Caki2 (cell line): ENCODE data around the gene SART1. TPM values are rescaled to one million over a fixed set of nuclear protein-coding genes. Genes with fewer than 3 reads are reported as not detected.
"Not testable (repeated sequence)": the region's sequence is repeated elsewhere in the genome, so short reads cannot be mapped to it uniquely, and the experiment has no call there.

ENCODE experiments used
- DNase-seq: peaks from one replicate; pipeline ENCODE4 v3.0.0-alpha.2; 2015; ENCODE audit warnings: low read depth
- in situ Hi-C: cut with HindIII; loops from 2 replicates; pipeline ENCODE4 v1.10.0; 2016; ENCODE audit warnings: low sequenced_read_pairs, low pct_unique_long_range_greater_than_20kb, mixed read lengths
- total RNA-seq: library from RNA; depleted of rRNA; stranded (reverse); fragments of >200 nt; shearing (Covaris generic); gene quantifications from 2 replicates; pipeline ENCODE4 v1.2.3, GENCODE V29; 2014; ENCODE audit warnings: low replicate concordance

SART1 gene
- total RNA-seq, 1 experiment from 2014 or later, result 68.3 TPM

DNA sequence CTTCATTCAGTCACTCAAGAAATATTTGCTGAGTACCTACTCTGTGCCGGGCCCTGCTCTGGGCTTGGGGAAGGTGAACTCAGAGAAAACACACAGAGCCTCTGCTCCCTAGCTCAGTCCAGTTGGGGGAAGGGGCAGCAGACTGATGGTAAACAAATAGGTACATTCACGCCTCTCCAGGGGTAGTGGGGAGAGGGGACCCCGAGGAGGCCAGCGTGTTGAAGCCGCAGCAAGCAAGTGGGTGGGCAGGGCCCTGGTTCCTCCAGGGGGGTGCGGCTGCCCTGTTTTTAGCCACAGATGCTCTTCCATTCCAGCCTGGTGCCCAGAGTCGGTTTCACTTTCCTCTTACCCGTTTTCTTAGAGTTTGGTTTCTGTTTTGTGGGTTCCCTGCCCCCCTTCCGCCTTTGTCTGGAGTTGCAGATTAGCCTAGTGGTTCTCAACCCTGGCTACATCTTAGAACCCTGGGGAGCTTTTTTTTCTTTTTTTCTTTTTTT is 33.6 kb upstream of the SART1 start:
- no peak for DNase-seq
- in situ Hi-C loops, result no loop called here

DNA sequence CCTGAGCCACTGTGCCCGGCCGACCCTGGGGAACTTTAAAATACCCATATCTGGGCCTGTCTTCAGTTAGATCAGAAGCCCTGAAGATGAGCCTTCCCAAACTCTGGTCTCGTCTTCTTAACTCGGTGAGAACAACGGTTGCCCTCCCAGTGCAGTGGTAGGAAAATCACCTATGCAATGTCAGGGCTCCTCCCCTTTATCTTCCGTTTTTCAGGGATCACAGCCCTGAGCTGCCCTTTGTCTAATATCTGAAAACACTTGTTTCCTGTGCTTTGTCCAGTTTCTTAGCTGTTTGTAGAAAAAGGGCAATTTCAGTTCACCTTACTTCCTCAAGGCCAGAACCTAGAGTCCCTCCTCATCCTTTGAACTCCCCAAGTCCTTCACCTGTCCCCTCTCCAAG is 32.9 kb upstream of the SART1 start:
- DNase-seq, result no peak
- in situ Hi-C loops, result no loop called here

DNA sequence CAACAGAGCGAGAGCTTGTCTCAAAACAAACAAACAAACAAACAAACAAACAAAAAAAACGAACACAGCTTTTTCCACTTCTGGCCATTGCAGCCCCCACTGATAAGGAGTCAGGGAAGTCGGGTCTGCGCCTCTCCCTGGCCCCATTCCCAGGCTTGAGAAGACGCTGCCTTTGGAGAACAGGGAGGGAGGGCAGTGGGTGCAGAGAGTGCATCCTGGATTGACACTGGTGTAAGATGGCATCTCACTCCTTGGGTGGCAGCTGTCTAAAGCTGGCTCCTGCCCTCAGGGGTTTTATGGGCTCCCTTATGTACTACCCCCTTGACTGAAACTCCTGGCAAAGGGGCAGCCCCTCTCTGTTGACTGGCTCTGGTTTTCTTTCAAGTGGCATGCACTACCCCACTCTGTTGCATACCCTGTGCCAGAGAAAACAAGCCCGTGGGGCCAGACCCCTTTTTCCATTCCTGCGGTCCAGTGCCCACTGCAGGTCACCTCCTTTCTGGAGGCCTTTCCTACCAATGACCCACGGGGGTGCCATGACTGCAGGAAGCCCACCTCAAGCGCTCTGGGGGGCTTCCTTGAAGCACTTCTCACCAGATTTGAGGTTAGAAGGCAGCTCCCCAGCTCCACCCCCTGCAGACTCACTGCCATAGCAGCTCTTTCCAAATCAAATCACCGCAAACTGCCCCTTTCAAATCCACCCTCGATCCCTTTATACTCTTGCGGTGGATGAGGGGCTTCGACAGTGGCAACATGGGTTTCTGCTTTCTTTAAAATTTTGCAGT is 29.6 kb upstream of the SART1 start:
- in situ Hi-C loops, result no loop called here
- DNase-seq, result no peak

DNA sequence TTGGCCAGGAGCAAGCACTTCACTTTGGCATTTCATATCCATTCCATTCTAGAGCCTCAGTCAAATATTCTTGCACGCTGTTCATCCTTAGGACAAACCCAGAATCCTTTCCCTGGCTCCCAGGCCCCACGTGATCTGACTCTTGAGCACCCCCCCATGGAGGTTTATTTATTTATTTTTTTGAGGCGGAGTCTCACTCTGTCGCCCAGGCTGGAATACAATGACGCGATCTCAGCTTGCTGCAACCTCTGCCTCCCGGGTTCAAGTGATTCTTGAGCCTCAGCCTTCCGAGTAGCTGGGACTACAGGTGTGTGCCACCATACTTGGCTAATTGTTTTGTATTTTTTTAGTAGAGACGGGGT is 29.0 kb upstream of the SART1 start:
- no peak for DNase-seq

GRCh38 chr11:65934014-65934413 is 27.5 kb upstream of the SART1 start:
- no peak for DNase-seq
- in situ Hi-C loops, result no loop called here

More for the DNA sequence above, 29.0 kb upstream of the SART1 start:
- in situ Hi-C loops, result no loop called here

DNA sequence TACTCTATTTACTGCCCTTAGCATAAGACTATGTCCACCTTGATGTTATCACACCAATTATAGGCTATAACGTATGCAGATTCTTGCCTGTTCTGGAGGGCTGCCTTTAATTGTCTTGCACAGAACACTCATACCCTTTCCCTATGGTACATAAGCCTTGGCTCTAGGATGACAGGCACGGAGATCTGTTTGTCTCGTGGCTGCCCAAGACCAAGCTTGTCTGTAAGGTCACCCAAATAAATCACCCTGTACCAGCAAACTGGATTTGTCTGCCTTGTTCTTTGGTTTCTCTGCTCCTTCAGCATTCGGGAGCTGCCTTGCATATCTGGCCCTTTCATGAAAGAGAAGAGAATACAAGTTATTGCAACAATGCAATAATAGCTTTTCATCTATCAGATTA is 23.8 kb upstream of the SART1 start:
- in situ Hi-C loops, result no loop called here
- no peak for DNase-seq

DNA sequence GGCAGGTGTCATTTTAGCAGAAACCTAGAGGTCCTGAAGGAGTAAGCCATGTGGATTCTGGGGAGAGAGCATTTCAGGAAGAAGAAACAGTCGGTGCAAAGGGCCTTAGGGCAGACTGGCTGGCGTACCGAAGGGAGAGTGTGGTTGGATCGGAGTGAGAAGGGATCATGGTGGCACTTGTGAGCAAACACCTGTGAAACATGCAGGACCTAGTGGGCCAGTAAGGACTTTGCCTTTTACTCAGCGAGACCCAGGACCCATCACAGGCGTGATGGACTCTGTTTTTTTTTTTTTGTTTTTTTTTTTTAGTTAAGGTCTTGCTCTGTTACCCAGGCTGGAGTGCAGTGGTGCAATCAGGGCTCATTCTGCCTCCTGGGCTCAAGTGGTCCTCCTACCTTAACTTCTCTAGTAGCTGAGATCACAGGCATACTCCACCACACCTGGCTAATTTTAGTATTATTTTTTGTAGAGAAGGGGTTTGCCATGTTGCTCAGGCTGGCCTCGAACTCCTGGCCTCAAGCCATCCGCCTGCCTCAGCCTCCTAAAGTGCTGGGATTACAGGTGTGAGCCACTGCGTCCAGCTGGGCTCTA is 19.7 kb upstream of the SART1 start:
- in situ Hi-C loops, result no loop called here

GRCh38 chr11:65942531-65942930 is 19.0 kb upstream of the SART1 start:
- in situ Hi-C loops, result no loop called here
- DNase-seq, result no peak

More for the DNA sequence above, 19.7 kb upstream of the SART1 start:
- no peak for DNase-seq

DNA sequence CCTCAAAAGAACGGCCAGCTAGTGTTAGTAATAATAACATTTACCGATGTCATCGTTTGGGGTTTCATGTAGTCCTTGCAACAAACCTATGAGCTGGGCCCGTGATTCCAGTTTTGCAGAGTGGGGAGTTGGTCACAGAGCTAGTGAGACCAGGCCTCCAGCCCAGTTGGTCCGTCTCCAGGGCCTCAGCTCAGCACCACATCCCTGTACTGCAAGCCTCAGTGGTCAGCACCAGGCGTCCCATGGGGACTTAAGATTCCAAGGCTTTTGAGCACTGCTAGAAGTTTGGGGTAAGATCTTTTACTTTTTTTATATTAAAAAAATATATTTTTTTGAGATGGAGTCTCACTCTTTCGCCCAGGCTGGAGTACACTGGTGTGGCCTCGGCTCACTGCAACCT is 17.3 kb upstream of the SART1 start:
- in situ Hi-C loops, result no loop called here

GRCh38 chr11:65944767-65945166 is 16.8 kb upstream of the SART1 start:
- in situ Hi-C loops, result no loop called here
- no peak for DNase-seq

More for the DNA sequence above, 17.3 kb upstream of the SART1 start:
- no peak for DNase-seq

DNA sequence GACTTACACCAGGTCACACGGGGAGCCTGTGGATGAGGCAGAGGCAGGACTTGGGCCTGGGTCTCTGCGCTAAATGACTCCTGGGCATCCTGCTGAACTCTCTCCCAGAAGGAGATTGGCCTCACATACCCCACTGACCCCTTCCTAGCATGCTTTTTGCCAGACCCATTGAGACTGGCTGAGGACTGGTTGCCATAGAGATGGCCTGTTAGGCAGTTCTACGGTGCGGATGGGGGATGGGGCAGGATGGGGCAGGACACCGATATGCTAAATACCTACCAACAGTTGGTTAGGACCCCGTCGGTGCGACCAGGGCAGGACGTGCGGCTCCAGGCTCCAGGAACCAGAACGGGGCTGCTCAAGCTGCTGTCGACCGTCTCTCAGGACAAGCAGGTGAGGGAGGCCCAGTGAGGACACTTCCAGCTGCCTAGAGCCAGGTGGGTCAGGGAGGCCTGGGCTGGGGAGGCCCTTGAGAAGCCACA is 16.1 kb upstream of the SART1 start, which contains the start of gene TSGA10IP:
TSGA10IP (plus strand) TSS at position 51 of the 482 bp plus-strand sequence; CDS start at position 247, 196 bp downstream.
- DNase-seq, result no peak
- in situ Hi-C loops, result no loop called here

- in situ Hi-C loops, result no loop called here
- DNase-seq, result no peak
Observed at GRCh38 chr11:65945941-65946558, 15.5 kb upstream of the SART1 start.

DNA sequence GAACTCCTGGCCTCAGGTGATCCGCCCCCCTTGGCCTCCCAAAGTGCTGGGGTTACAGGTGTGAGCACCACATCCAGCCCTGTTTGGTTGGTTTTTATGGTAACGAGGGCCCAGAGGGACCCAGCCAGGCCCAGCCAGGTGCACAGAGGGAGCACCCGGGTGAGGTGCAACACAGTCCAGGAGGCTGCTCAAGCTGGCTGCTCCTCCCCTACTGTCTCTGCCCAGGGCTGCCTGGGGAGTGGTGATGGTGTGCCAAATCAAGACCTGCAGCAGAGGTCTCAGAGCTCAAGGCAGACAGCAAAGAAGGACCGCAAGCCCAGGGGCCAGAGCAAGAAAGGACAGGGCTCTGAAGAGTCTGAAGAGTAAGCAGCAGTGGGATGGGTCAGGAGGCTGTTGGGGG is 14.9 kb upstream of the SART1 start:
- in situ Hi-C loops, result no loop called here
- DNase-seq, result no peak

GRCh38 chr11:65947133-65947532 is 14.4 kb upstream of the SART1 start:
- no peak for DNase-seq
- in situ Hi-C loops, result no loop called here

GRCh38 chr11:65947603-65948125 is 13.9 kb upstream of the SART1 start:
- no peak for DNase-seq
- in situ Hi-C loops, result no loop called here

DNA sequence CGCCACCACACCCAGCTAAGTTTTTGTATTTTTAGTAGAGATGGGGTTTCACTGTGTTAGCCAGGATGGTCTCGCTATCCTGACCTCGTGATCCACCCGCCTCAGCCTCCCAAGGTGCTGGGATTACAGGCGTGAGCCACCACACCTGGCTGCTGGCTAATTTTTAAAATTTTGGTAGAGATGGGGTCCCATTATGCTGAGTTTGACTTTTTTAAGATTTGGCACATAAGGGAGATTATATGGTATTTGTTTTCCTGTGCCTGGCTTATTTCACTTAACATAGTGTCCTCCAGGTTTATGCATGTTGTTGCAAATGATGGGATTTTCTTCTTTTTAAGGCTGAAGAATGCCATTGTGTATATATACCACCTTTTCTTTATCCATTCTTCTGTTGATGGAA is 10.8 kb upstream of the SART1 start:
- DNase-seq, in situ Hi-C loops: not testable (repeated sequence)

DNA sequence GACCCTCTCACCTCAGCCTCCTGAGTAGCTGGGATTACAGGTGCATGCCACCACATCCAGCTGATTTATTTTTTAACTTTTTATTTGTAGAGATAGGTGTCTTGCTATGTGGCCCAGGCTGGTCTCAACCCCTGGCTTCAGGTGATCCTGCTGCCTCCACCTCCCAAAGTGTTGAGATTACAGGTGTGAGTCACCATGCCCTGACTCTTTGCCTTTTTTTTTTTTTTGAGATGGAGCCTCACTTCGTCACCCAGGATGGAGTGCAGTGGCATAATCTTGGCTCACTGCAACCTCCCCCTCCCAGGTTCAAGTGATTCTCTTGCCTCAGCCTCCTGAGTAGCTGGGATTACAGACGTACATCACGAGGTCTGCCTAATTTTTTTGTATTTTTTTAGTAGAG is 9.9 kb upstream of the SART1 start:
- in situ Hi-C loops, DNase-seq: not testable (repeated sequence)

- no peak for DNase-seq
- in situ Hi-C loops, result no loop called here
Observed at GRCh38 chr11:65952052-65952521, 9.4 kb upstream of the SART1 start.

DNA sequence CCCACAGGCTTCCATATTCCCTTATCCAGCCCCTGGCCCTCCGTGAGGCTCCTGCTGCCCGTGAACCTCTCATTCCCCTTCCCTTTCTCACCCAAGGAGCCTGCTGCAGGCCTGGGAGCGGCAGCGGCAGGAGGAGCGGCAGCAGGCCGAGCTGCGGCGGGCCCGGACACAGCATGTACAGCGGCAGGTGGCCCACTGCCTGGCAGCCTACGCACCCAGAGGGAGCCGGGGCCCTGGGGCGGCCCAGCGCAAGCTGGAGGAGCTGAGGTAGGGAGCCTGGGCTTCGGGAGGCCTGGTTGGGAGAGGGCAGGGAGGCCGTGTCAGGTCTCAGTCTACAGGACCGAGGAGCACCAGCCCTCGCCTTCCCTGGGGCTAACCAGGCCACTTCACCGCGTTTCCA is 8.1 kb upstream of the SART1 start:
- no peak for DNase-seq
- in situ Hi-C loops, result no loop called here
